GM23338 (cell line): ENCODE measurements around the gene FBLN2.

ENCODE experiments used
- CREB1 ChIP-seq: fragments of 250-450 bp; sonication (Bioruptor Pico); IDR thresholded peaks from 2 replicates; pipeline ENCODE4 v1.5.0; 2020; ENCODE audit warnings: low read depth, mild to moderate bottlenecking, moderate library complexity
- EZH2 ChIP-seq: fragments of 200-600 bp; sonication (generic); IDR thresholded peaks from one replicate; pipeline ENCODE4 v1.8.0; 2017; ENCODE audit warnings: antibody characterized with exemption, mild to moderate bottlenecking, low read depth; ENCODE audit not compliant: unreplicated experiment
- EZH2phosphoT487 ChIP-seq: fragments of 200-600 bp; sonication (generic); IDR thresholded peaks from one replicate; pipeline ENCODE4 v1.8.1; 2018; ENCODE audit warnings: antibody characterized with exemption; ENCODE audit not compliant: unreplicated experiment
- JUNB ChIP-seq: IDR thresholded peaks from one replicate; pipeline ENCODE4 v1.6.1; 2016; ENCODE audit warnings: antibody characterized with exemption; ENCODE audit not compliant: unreplicated experiment
- NANOG ChIP-seq: IDR thresholded peaks from 2 replicates; pipeline ENCODE4 v1.6.1; 2016; ENCODE audit warnings: antibody characterized with exemption, borderline replicate concordance
- POLR2AphosphoS5 ChIP-seq: IDR thresholded peaks from 2 replicates; pipeline ENCODE4 v1.6.1; 2016; ENCODE audit warnings: antibody characterized with exemption, low read depth
- STAT1 ChIP-seq: IDR thresholded peaks from one replicate; pipeline ENCODE4 v1.6.1; 2016; ENCODE audit warnings: antibody characterized with exemption; ENCODE audit not compliant: unreplicated experiment
- ZNF114 ChIP-seq: fragments of 250-450 bp; sonication (Bioruptor Pico); IDR thresholded peaks from 2 replicates; pipeline ENCODE4 v1.5.0; 2020; ENCODE audit warnings: mild to moderate bottlenecking, moderate library complexity
- ZNF331 ChIP-seq: fragments of 250-450 bp; sonication (Bioruptor Pico); IDR thresholded peaks from 2 replicates; pipeline ENCODE4 v1.5.0; 2020; ENCODE audit warnings: low read depth, mild to moderate bottlenecking, moderate library complexity
- TF ChIP-seq, protein P1 (sequence below), 2 experiments: fragments of 200-600 bp in 1 of 2; sonication (generic) in 1 of 2; conservative IDR thresholded peaks; 2 replicates each; pipeline versions ENCODE4 v1.5.1 to v1.6.1; 2016 to 2017; ENCODE audit warnings: antibody characterized with exemption in 2 of 2, low read depth in 2 of 2, mild to moderate bottlenecking in 2 of 2, moderate library complexity in 1 of 2
- TF ChIP-seq, protein P2 (sequence below): IDR thresholded peaks from one replicate; pipeline ENCODE4 v1.6.1; 2018; ENCODE audit warnings: antibody characterized with exemption; ENCODE audit not compliant: unreplicated experiment
- TF ChIP-seq, protein P3 (sequence below): IDR thresholded peaks from 2 replicates; pipeline ENCODE4 v1.6.1; 2016; ENCODE audit warnings: antibody characterized with exemption
- TF ChIP-seq, protein P4 (sequence below): fragments of 250-450 bp; sonication (Bioruptor Pico); IDR thresholded peaks from 2 replicates; pipeline ENCODE4 v1.5.0; 2020; ENCODE audit warnings: mild to moderate bottlenecking, moderate library complexity

DNA sequence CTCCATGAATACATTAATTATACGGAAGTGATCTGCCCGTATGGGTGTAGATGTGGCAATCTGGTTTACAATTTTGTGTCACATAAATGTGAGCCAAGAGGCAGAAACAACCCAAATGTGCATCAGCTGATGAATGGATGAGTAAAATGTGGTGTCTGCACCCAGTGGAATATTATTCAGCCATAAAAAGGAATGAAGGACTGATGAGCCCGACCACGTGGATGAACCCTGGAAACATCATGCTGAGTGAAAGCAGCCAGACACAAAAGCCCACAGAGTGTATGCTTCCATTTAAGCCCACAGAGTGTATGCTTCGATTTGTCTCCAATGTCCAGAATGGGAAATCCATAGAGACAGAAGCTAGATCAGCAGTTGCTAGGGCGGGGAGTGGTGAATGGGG is 27.6 kb upstream of the FBLN2 start:
- TF ChIP-seq EZH2 (no peak), POLR2AphosphoS5 (no peak), JUNB (no peak), EZH2phosphoT487 (no peak), CREB1 (CRISPR knock-in tag) (no peak), ZNF331 (CRISPR knock-in tag) (no peak), ZNF114 (CRISPR knock-in tag) (no peak), NANOG (no peak), STAT1 (no peak)
- TF ChIP-seq, protein P1, sequence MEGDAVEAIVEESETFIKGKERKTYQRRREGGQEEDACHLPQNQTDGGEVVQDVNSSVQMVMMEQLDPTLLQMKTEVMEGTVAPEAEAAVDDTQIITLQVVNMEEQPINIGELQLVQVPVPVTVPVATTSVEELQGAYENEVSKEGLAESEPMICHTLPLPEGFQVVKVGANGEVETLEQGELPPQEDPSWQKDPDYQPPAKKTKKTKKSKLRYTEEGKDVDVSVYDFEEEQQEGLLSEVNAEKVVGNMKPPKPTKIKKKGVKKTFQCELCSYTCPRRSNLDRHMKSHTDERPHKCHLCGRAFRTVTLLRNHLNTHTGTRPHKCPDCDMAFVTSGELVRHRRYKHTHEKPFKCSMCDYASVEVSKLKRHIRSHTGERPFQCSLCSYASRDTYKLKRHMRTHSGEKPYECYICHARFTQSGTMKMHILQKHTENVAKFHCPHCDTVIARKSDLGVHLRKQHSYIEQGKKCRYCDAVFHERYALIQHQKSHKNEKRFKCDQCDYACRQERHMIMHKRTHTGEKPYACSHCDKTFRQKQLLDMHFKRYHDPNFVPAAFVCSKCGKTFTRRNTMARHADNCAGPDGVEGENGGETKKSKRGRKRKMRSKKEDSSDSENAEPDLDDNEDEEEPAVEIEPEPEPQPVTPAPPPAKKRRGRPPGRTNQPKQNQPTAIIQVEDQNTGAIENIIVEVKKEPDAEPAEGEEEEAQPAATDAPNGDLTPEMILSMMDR (conservative IDR thresholded peaks at IDR 0.05; ENCODE audit: low read depth in 2 of 2): no peak
- TF ChIP-seq, protein P2, sequence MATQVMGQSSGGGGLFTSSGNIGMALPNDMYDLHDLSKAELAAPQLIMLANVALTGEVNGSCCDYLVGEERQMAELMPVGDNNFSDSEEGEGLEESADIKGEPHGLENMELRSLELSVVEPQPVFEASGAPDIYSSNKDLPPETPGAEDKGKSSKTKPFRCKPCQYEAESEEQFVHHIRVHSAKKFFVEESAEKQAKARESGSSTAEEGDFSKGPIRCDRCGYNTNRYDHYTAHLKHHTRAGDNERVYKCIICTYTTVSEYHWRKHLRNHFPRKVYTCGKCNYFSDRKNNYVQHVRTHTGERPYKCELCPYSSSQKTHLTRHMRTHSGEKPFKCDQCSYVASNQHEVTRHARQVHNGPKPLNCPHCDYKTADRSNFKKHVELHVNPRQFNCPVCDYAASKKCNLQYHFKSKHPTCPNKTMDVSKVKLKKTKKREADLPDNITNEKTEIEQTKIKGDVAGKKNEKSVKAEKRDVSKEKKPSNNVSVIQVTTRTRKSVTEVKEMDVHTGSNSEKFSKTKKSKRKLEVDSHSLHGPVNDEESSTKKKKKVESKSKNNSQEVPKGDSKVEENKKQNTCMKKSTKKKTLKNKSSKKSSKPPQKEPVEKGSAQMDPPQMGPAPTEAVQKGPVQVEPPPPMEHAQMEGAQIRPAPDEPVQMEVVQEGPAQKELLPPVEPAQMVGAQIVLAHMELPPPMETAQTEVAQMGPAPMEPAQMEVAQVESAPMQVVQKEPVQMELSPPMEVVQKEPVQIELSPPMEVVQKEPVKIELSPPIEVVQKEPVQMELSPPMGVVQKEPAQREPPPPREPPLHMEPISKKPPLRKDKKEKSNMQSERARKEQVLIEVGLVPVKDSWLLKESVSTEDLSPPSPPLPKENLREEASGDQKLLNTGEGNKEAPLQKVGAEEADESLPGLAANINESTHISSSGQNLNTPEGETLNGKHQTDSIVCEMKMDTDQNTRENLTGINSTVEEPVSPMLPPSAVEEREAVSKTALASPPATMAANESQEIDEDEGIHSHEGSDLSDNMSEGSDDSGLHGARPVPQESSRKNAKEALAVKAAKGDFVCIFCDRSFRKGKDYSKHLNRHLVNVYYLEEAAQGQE: no peak
- TF ChIP-seq, protein P3, sequence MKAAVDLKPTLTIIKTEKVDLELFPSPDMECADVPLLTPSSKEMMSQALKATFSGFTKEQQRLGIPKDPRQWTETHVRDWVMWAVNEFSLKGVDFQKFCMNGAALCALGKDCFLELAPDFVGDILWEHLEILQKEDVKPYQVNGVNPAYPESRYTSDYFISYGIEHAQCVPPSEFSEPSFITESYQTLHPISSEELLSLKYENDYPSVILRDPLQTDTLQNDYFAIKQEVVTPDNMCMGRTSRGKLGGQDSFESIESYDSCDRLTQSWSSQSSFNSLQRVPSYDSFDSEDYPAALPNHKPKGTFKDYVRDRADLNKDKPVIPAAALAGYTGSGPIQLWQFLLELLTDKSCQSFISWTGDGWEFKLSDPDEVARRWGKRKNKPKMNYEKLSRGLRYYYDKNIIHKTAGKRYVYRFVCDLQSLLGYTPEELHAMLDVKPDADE: no peak
- TF ChIP-seq, protein P4, sequence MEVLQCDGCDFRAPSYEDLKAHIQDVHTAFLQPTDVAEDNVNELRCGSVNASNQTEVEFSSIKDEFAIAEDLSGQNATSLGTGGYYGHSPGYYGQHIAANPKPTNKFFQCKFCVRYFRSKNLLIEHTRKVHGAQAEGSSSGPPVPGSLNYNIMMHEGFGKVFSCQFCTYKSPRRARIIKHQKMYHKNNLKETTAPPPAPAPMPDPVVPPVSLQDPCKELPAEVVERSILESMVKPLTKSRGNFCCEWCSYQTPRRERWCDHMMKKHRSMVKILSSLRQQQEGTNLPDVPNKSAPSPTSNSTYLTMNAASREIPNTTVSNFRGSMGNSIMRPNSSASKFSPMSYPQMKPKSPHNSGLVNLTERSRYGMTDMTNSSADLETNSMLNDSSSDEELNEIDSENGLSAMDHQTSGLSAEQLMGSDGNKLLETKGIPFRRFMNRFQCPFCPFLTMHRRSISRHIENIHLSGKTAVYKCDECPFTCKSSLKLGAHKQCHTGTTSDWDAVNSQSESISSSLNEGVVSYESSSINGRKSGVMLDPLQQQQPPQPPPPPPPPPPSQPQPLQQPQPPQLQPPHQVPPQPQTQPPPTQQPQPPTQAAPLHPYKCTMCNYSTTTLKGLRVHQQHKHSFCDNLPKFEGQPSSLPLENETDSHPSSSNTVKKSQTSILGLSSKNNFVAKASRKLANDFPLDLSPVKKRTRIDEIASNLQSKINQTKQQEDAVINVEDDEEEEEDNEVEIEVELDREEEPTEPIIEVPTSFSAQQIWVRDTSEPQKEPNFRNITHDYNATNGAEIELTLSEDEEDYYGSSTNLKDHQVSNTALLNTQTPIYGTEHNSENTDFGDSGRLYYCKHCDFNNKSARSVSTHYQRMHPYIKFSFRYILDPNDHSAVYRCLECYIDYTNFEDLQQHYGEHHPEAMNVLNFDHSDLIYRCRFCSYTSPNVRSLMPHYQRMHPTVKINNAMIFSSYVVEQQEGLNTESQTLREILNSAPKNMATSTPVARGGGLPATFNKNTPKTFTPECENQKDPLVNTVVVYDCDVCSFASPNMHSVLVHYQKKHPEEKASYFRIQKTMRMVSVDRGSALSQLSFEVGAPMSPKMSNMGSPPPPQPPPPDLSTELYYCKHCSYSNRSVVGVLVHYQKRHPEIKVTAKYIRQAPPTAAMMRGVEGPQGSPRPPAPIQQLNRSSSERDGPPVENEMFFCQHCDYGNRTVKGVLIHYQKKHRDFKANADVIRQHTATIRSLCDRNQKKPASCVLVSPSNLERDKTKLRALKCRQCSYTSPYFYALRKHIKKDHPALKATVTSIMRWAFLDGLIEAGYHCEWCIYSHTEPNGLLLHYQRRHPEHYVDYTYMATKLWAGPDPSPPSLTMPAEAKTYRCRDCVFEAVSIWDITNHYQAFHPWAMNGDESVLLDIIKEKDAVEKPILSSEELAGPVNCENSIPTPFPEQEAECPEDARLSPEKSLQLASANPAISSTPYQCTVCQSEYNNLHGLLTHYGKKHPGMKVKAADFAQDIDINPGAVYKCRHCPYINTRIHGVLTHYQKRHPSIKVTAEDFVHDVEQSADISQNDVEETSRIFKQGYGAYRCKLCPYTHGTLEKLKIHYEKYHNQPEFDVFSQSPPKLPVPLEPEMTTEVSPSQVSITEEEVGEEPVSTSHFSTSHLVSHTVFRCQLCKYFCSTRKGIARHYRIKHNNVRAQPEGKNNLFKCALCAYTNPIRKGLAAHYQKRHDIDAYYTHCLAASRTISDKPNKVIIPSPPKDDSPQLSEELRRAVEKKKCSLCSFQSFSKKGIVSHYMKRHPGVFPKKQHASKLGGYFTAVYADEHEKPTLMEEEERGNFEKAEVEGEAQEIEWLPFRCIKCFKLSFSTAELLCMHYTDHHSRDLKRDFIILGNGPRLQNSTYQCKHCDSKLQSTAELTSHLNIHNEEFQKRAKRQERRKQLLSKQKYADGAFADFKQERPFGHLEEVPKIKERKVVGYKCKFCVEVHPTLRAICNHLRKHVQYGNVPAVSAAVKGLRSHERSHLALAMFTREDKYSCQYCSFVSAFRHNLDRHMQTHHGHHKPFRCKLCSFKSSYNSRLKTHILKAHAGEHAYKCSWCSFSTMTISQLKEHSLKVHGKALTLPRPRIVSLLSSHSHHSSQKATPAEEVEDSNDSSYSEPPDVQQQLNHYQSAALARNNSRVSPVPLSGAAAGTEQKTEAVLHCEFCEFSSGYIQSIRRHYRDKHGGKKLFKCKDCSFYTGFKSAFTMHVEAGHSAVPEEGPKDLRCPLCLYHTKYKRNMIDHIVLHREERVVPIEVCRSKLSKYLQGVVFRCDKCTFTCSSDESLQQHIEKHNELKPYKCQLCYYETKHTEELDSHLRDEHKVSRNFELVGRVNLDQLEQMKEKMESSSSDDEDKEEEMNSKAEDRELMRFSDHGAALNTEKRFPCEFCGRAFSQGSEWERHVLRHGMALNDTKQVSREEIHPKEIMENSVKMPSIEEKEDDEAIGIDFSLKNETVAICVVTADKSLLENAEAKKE (CRISPR knock-in tag): no peak
